Measurements from ENCODE around the gene GRIN2A.

GRCh38 chr16:9824200-9825068 lies 357.8 kb downstream of the GRIN2A start:
- TF ChIP-seq CTCF (conservative IDR thresholded peaks at IDR 0.05; ENCODE audit: low read length): no peak
- TF ChIP-seq EZH2phosphoT487 (IDR thresholded peaks at IDR 0.05; ENCODE audit: borderline replicate concordance, low read depth, low read length): no peak

Data from OCI-LY7 (cell line).